GM19351 (cell line): ENCODE data around the gene GALNT10.
A peak's percentile ranks its signal among the peaks of the same experiment; 100 is the strongest.

ENCODE experiments used
- ATAC-seq: cut with Tn5 transposase; IDR thresholded peaks from one replicate; pipeline ENCODE4 v1.9.1; 2021; ENCODE audit warnings: mild to moderate bottlenecking, moderate library complexity; ENCODE audit not compliant: unreplicated experiment

The GALNT10 gene

GRCh38 chr5:154464438-154464837 is 273.9 kb downstream of the GALNT10 start:
- ATAC-seq: no peak

DNA sequence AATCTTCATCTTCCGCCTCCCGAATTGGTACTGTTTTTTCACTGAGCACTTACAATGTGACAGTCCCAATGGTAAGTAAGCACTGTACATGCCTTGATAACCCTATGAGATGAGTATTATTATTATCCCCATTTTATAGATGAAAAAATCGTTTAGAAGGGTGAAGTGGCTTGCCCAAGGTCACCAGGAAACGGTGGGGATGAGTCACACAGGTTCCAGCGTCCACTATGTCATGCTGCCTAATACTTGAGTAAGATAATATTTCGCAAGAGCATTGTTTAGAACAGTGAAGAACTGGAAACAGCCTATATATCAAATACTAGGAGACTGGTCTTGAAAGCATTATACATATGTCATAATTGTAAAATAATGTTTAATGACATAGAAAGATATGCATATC is 274.6 kb downstream of the GALNT10 start:
- no peak for ATAC-seq

DNA sequence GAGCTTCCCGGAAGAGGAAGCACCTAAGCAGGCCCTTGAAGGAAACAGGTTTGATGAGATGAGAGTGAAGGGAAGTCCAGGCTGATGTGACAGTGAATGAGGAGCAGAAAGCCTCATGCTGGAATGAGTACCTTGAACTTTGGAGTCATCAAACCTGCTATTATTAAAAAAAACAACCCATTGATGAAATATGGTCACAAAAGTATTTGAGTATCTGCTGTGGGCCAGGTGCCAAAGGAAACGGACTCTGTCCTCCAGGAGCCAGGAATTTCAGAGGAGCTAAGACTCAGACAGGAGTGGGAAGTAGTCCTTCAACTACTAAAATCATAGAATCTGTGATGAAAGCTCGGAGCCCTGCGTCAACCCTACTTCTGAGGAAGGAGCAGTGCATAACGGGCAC is 275.6 kb downstream of the GALNT10 start:
- no peak for ATAC-seq

- no peak for ATAC-seq
Observed at GRCh38 chr5:154466671-154467070, 276.1 kb downstream of the GALNT10 start.

DNA sequence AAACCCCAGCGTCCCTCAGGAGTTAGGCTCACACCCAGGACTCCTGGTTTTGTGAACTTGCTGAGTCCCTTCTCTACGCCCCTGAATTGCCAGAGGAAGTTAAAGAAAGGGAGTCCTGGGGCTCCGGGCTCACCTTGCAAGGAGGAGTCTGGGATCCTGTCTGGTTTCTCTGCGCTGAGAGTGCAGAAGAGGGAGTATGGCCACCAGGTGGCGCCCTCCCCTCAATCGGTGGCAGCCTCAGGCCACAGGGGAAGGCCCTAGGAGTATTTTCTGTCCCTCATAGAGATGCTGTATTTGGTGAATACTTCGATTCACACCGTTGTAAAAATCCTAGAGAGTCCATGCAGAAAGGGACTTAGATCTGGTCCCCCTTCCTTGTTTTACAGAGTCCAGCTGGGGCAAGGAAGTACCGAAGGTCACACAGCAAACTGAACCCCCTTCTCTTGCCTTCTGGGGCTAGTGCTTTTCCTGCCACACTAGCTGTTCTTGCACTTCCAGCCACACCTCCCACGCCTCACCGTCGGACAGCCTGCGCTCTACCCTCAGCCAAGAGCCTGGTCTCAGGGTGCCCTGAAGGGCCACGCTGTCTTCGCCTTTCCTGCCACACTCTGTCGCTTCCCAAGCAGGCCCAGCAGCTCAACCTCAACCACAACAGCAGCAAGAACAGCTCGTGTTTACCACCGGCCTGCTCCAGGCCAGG is 277.3 kb downstream of the GALNT10 start:
- ATAC-seq: peak; percentile 96

- no peak for ATAC-seq
Observed at GRCh38 chr5:154470137-154470536, 279.6 kb downstream of the GALNT10 start.
